Neural cell (in vitro differentiated cells): ENCODE data around the gene BNC2.

ENCODE experiments used
- EZH2 ChIP-seq: fragments of 200-600, 300-800 bp; shearing (Covaris generic), sonication (generic); IDR thresholded peaks from 2 replicates; pipeline ENCODE4 v1.6.1; 2014; ENCODE audit warnings: antibody characterized with exemption, low read length, borderline replicate concordance, mild to moderate bottlenecking; ENCODE audit not compliant: insufficient read depth, poor library complexity, severe bottlenecking
- SMC3 ChIP-seq: fragments of 450-650 bp; conservative IDR thresholded peaks from 2 replicates; pipeline ENCODE4 v1.6.1; 2014; ENCODE audit warnings: antibody characterized with exemption, mild to moderate bottlenecking, moderate library complexity; ENCODE audit not compliant: poor library complexity

DNA sequence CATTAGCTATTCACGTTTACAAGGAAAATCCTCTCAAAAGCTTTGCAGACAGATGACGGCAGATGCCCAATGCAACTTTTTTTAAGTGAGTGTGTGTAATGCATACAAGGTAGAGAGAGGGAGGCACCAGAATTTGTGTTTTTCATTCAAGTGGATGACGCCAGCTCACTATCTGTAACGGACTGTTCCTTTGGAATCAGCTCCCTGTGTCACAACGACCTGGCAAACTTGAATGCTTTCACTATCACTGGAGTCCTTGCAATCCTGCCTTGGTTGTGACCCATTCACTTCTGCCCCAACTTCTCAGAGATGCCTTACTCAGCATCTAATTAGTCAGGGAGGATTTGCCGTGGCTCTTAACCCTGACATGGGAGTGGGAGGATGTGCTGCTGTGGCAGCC is 148.5 kb downstream of the BNC2 start:
- TF ChIP-seq SMC3 (no peak), EZH2 (no peak)
